ENCODE results near the gene HIPK4.
"Not testable (repeated sequence)": the region's sequence is repeated elsewhere in the genome, so short reads cannot be mapped to it uniquely, and the experiment has no call there.

The HIPK4 gene

DNA sequence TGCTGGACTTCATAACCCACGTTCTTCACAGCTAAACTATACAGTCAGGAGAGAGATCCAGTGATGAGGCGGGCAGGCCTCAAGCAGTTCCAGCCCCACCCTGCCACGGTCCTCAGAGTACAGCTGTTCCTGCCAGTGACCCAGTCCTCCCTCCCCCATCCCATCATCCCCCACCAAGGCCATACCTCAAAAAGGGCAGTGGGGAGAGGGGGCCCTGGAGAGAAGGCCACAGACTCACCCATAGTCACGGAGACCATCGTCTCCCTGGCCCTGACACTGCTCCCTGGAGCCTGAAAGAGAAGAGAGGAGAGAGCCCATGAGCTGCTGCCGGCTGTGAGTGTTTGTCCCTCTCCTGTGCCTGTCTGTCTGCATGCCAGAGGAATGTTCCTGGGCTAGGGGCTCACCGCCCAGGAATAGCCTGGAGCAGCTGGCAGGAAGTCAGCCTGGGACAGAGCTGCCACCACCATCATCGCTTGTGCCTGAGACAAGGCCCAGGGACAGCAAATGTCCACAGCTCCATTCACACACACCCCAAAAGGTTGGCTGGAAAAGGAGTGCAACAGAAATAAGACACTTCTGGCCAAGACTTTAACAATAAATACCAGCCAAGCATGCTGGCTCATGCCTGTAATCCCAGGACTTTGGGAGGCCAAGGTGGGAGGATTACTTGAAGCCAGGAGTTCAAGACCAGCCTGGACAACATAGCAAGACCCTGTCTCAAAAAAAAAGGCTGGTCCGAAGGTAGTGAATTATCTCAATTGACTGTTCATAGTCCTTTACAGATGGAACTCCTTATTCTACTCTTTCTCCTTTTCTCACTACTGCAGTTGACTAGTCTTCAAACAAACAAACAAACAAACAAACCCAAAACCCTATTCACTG lies 48.1 kb downstream of the HIPK4 start:
- in situ Hi-C loops (cut with MboI; ENCODE audit: low sequenced_read_pairs): no loop called here

DNA sequence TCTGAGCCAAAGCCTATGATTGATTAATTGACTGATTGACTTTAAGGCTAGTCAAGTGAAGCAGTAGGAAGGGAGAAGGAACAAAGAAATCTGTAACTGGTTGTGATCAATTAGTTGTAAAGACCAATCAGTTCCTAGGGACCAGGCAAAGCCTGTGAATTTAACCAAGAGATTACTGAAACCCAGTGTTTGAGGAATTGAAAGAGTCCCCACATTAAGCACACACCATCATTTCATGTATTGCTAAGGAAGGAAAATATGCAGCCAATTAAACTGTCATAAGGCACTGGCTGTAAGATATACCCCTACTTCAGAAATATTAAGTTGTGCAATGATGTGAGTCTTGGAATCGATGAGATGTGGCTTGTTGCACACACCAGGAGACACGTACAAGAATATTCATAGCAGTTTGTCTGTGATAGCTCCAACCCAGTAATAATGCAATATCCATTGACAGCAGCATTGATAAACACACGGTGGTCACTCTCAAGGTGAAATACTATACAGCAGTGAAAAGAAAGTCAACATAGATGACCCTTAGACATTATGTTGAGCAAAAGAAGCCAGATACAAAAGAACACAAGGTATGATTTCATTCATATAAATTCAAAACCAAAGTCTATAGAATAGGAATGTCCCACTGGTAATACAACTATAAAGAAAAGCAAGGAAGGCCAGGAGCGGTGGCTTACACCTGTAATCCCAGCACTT lies 50.8 kb downstream of the HIPK4 start:
- in situ Hi-C loops (cut with MboI; ENCODE audit: low sequenced_read_pairs): no loop called here

DNA sequence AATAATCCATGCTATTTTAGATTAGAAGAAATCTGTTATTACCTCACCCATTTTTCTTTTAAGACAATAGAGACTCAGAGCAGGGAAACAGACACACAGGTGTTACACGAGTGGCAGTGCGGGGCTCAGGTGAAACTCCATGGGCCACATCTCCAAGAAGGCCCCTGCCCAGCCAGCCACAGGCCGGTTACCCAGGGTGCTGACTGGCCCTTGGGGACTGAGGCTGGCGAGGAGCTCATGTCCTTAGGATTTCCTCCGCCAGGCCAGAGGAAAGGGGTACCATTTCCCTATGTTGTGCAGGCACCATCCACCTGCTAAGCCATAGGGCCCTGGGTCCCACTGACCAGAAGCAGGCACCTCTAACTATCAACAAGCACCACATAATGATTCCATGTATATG lies 52.4 kb downstream of the HIPK4 start:
- in situ Hi-C loops (cut with MboI; ENCODE audit: low sequenced_read_pairs): no loop called here

DNA sequence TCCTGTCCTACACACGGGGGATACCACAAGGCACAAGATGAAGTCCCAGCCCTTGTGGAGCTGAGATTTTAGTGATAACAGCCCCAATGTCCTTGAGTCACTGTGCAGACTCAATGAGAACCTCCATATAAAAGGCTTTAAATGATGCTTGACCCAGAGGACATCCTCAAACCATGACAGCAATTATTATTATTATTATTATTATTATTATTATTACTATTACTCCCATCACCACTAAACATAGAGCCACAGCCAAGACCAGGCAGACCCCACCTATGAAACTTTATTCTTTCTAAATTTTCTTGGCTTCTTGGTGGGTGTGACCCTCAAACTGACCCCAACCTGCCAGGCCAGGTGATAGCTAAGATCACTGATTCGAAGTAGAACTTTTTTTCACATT lies 52.9 kb downstream of the HIPK4 start:
- in situ Hi-C loops (cut with MboI; ENCODE audit: low sequenced_read_pairs): no loop called here

DNA sequence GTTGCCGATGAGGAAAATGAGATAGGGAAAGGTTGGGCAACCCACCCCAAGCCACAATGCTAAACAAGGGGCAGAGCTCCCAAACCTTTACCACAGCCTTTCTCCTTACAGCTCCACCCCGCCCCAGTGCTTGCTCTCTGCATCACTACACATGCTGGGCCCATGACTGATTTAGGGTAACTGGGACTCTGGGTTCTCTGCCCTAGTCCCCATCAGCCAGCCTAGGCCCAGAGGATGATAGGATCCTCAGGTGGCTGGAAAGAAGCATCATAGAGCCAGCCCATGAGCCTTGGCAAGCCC lies 53.4 kb downstream of the HIPK4 start:
- in situ Hi-C loops (cut with MboI; ENCODE audit: low sequenced_read_pairs): no loop called here

DNA sequence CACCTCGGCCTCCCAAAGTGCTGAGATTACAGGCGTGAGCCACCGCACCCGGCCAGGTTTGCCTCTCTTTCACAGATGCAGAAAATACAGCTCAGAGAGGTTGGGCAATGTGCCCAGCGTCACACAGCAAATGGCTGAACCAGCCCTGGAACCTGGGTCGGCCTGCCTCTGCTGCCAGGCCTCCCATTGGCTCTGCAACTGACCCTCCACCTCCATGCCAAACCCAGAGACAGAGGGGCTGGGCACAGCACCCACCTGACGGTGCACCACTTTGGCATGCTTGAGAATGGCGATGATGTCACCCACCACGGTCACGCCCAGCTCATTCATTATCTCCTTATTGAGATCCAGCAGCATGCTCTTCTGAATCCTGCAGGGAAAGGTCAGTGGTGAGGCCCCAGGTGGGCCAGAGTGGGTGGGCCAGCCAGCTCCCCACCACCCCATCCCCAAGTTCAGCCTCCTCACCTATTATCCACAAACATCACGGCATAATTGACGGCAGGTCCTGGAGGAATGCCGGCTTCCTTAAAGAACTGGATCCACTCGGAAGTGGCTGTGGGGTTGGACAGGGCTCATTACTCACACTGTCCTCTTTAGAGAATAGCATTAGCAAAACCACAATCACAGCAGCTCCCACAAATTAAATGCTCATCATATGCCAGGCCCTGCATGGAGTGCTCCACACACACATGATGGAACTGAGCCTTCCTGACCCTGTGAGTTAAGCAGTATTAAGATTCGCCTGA lies 54.0 kb downstream of the HIPK4 start:
- in situ Hi-C loops (cut with MboI; ENCODE audit: low sequenced_read_pairs): no loop called here

DNA sequence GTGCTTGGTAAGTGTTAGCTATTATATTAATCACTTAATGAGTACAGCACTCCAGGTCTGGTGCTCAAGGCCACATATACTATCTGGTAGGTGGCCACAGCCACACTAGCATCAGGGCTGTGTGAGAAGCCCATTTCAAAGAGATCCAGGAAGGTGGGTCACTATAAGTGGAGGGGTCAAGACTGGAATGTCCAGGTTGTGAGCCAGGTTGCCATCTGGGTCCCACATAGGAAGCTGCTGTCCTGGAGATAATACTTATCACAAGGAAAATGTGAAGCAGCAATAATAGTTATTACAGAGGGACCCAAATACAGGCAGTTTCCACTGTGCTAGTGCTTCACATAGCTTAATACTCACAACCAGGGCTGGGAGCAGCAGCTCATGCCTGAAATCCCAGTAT lies 54.9 kb downstream of the HIPK4 start:
- in situ Hi-C loops (cut with MboI; ENCODE audit: low sequenced_read_pairs): no loop called here

DNA sequence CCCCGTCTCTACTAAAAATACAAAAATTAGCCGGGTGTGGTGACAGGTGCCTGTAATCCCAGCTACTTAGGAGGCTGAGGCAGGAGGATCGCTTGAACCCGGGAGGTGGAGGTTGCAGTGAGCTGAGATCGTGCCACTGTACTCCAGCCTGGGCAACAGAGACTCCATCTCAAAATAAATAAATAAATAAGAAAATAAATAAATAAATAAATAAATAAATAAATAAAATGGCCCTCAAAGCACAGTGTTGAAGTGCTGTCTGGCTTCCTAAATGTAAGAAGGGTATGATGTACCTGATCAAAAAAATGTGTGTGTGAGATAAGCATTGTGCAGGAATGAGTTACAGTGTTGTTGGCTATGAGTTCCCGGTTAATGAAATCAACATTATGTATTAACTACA lies 56.9 kb downstream of the HIPK4 start:
- in situ Hi-C loops (cut with MboI; ENCODE audit: low sequenced_read_pairs): not testable (repeated sequence)

DNA sequence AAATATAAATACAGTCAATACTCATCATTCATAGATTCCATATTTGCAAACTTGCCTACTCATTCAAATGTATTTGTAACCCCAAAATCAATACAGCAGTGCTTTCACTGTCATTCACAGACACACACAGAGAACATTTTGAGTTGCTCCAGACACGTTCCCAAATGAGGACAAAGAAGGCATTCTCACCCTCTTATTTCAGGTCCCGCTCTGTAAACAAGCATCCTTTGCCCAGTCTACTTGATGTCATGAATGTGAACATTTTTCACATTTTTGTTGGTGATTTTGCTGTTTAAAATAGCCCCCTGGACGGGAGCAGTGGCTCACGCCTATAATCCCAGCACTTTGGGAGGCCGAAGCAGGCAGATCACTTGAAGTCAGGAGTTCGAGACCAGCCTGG lies 57.3 kb downstream of the HIPK4 start:
- in situ Hi-C loops (cut with MboI; ENCODE audit: low sequenced_read_pairs): no loop called here

DNA sequence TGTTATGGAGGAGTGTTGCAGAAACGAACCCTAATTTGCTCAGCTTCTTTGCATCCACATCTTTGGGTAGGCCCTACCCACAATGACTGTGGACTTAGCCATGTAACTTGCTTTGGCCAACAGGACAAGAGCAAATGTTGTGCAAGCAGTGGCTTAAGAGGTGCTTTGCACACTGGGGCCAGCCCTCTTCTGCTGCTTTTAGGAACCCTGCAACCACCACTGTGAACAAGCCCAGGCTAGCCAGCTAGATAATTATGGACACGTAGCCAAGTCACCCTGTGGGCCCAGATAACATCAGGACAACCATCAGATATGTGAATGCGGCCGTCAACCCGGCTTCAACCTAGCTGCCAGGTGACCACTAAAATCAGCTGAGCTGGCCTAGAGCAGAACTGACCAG lies 58.9 kb downstream of the HIPK4 start:
- in situ Hi-C loops (cut with MboI; ENCODE audit: low sequenced_read_pairs): no loop called here
